OCI-LY7 (cell line): ENCODE results near the gene ADGRD1. TPM values are rescaled to one million over a fixed set of nuclear protein-coding genes. Genes with fewer than 3 reads are reported as not detected.
A peak's percentile ranks its signal among the peaks of the same experiment; 100 is the strongest.

Experiments
- BruUV-seq: library from RNA; stranded (reverse); fragments of 400-500 nt; replicated peaks from 2 replicates; lab custom pipeline; 2021; lab: Mats Ljungman, UMichigan
- CTCF ChIA-PET: fragments of 300-600 bp; sonication (Branson Sonifier 250); formaldehyde crosslinking; loops from one replicate; lab custom pipeline; 2022; ENCODE audit warnings: antibody characterized with exemption; ENCODE audit not compliant: unreplicated experiment; lab: Charles Lee
- POLR2A ChIA-PET: fragments of 300-600 bp; sonication (Branson Sonifier 250); formaldehyde crosslinking; loops from one replicate; lab custom pipeline; 2022; ENCODE audit warnings: antibody characterized with exemption; lab: Charles Lee
- DNase-seq: peaks from one replicate; pipeline ENCODE4 v3.0.0-alpha.2; 2015; ENCODE audit warnings: low spot score
- H2AFZ ChIP-seq: fragments of 200-600 bp; sonication (generic), shearing (Covaris generic); 2 replicates; pipeline ENCODE4 v1.6.1; 2014; ENCODE audit warnings: mild to moderate bottlenecking, antibody characterized with exemption, low read length, moderate library complexity
- H3K27ac ChIP-seq: fragments of 200-600 bp; sonication (generic); 2 replicates; pipeline ENCODE4 v1.5.1; 2014; ENCODE audit warnings: mixed run types, low read depth, mild to moderate bottlenecking, moderate library complexity, low read length, inconsistent platforms; ENCODE audit not compliant: poor library complexity, severe bottlenecking
- H3K36me3 ChIP-seq: fragments of 200-600 bp; sonication (generic); 2 replicates; pipeline ENCODE4 v1.6.1; 2014; ENCODE audit warnings: mild to moderate bottlenecking, antibody characterized with exemption, low read length, moderate library complexity, mixed read lengths; ENCODE audit not compliant: insufficient read depth
- H3K4me1 ChIP-seq: fragments of 200-600 bp; sonication (generic); 2 replicates; pipeline ENCODE4 v1.5.1; 2014; ENCODE audit warnings: mild to moderate bottlenecking, low read length; ENCODE audit not compliant: insufficient read depth, poor library complexity, severe bottlenecking
- H3K4me2 ChIP-seq: fragments of 200-600 bp; sonication (generic); 2 replicates; pipeline ENCODE4 v1.6.1; 2014; ENCODE audit warnings: mild to moderate bottlenecking, low read length
- H3K4me3 ChIP-seq: fragments of 200-600 bp; sonication (generic); 2 replicates; pipeline ENCODE4 v1.5.1; 2014; ENCODE audit warnings: mild to moderate bottlenecking, low read depth, low read length; ENCODE audit not compliant: poor library complexity, severe bottlenecking
- H3K79me2 ChIP-seq: fragments of 200-600 bp; sonication (generic); 2 replicates; pipeline ENCODE4 v1.6.1; 2016; ENCODE audit warnings: low read depth, mild to moderate bottlenecking, low read length, moderate library complexity, mixed read lengths; ENCODE audit not compliant: insufficient read depth
- H3K9me2 ChIP-seq: fragments of 200-600 bp; sonication (generic); 2 replicates; pipeline ENCODE4 v1.6.1; 2016; ENCODE audit warnings: mild to moderate bottlenecking, low read length, mixed read lengths; ENCODE audit not compliant: insufficient read depth
- H3K9me3 ChIP-seq: fragments of 200-600 bp; sonication (generic); 2 replicates; pipeline ENCODE4 v1.6.1; 2014; ENCODE audit warnings: mild to moderate bottlenecking, mixed run types, low read length, mixed read lengths
- H4K20me1 ChIP-seq: fragments of 200-600 bp; sonication (generic); 2 replicates; pipeline ENCODE4 v1.6.1; 2014; ENCODE audit warnings: mild to moderate bottlenecking, antibody characterized with exemption, low read length, moderate library complexity, mixed read lengths; ENCODE audit not compliant: insufficient read depth
- CTCF ChIP-seq: fragments of 200-600 bp; sonication (generic); conservative IDR thresholded peaks from 2 replicates; pipeline ENCODE4 v1.5.1; 2014; ENCODE audit warnings: mild to moderate bottlenecking, antibody characterized with exemption, low read length, moderate library complexity, mixed read lengths
- EZH2phosphoT487 ChIP-seq: fragments of 200-600 bp; sonication (generic); IDR thresholded peaks from 2 replicates; pipeline ENCODE4 v1.6.1; 2018; ENCODE audit warnings: low read depth, borderline replicate concordance, mild to moderate bottlenecking, mixed run types, antibody characterized with exemption, low read length, moderate library complexity, mixed read lengths
- intact Hi-C: fragments of 100-400 bp; cut with micrococcal nuclease; formaldehyde crosslinking; loops from one replicate; pipeline ENCODE4 v1.10.0; 2022; ENCODE audit not compliant: unreplicated experiment
- total RNA-seq, 2 experiments: library from RNA; depleted of rRNA in 1 of 2; stranded (reverse); fragments of >200 nt in 1 of 2; shearing (Covaris generic) in 1 of 2; gene quantifications; 2 replicates each; pipeline ENCODE4 v1.2.3, GENCODE V29; 2014 to 2022

ADGRD1 gene
- total RNA-seq, 2 experiments from 2014 or later = 1.0 to 1.7 TPM

GRCh38 chr12:131091976-131092691 is 138.4 kb downstream of the ADGRD1 start:
- Histone ChIP-seq H3K4me3 (no peak overlapping the region), H4K20me1 (no peaks in the 10 kb centered on the region), H3K36me3 (no peaks in the 10 kb centered on the region), H3K9me2 (no peaks in the 10 kb centered on the region), H3K27ac (no peak overlapping the region), H2AFZ (no peak overlapping the region), H3K4me2 (no peak overlapping the region), H3K4me1 (no peaks in the 10 kb centered on the region), H3K79me2 (no peaks in the 10 kb centered on the region), H3K9me3 (no peaks in the 10 kb centered on the region)
- CTCF ChIA-PET = no interaction called here
- no TSS peak for BruUV-seq
- no peak for DNase-seq
- POLR2A ChIA-PET = no interaction called here
- intact Hi-C loops = no loop called here
- TF ChIP-seq EZH2phosphoT487 (no peak), CTCF (no peak)

- Histone ChIP-seq H3K4me3 (no peak overlapping the region), H3K79me2 (no peaks in the 10 kb centered on the region), H3K9me3 (no peaks in the 10 kb centered on the region), H3K4me1 (no peaks in the 10 kb centered on the region), H3K27ac (no peak overlapping the region), H3K9me2 (no peaks in the 10 kb centered on the region), H4K20me1 (no peaks in the 10 kb centered on the region), H2AFZ (no peak overlapping the region), H3K36me3 (no peaks in the 10 kb centered on the region), H3K4me2 (no peak overlapping the region)
- no TSS peak for BruUV-seq
- POLR2A ChIA-PET = no interaction called here
- intact Hi-C loops = no loop called here
- CTCF ChIA-PET = interaction anchor here (0.6 kb wide), 1 partner anchor 23 kb away, joined by 3 read pairs; no protein-coding TSS in a partner anchor
- DNase-seq = peak; percentile 17
- TF ChIP-seq CTCF = no peak
- no peak for TF ChIP-seq EZH2phosphoT487
These were observed 139.3 kb downstream of the ADGRD1 start for GRCh38 chr12:131092901-131093603.

- Histone ChIP-seq H3K79me2 (no peaks in the 10 kb centered on the region), H3K4me1 (no peaks in the 10 kb centered on the region), H3K4me3 (no peak overlapping the region), H3K27ac (no peak overlapping the region), H3K36me3 (no peaks in the 10 kb centered on the region), H2AFZ (no peak overlapping the region), H3K9me2 (no peaks in the 10 kb centered on the region), H3K4me2 (no peak overlapping the region), H3K9me3 (no peaks in the 10 kb centered on the region), H4K20me1 (no peaks in the 10 kb centered on the region)
- intact Hi-C loops = no loop called here
- no peak for TF ChIP-seq EZH2phosphoT487
- no peak for TF ChIP-seq CTCF
- no peak for DNase-seq
- BruUV-seq = no TSS peak
- ChIA-PET CTCF (interaction anchor here (0.6 kb wide), 1 partner anchor 23 kb away, joined by 3 read pairs; no protein-coding TSS in a partner anchor), POLR2A (no interaction called here)
These were observed 139.9 kb downstream of the ADGRD1 start for GRCh38 chr12:131093604-131093955.
